Activated CD4-positive, CD25-positive, alpha-beta regulatory T cell treated with anti-CD3 and anti-CD28 coated beads, Interleukin-2, amount 50 U/mL, for 24 hours (primary cell): ENCODE results near the gene KRI1.
"Not testable (repeated sequence)": the region's sequence is repeated elsewhere in the genome, so short reads cannot be mapped to it uniquely, and the experiment has no call there.

ENCODE experiments used
- ATAC-seq, 2 donors: fragments of 150-1000 bp; cut with Tn5 transposase; one replicate each; pipeline ENCODE4 v1.10.0; 2021; ENCODE audit warnings: mild to moderate bottlenecking in 1 of 2, moderate library complexity in 1 of 2

The KRI1 gene

DNA sequence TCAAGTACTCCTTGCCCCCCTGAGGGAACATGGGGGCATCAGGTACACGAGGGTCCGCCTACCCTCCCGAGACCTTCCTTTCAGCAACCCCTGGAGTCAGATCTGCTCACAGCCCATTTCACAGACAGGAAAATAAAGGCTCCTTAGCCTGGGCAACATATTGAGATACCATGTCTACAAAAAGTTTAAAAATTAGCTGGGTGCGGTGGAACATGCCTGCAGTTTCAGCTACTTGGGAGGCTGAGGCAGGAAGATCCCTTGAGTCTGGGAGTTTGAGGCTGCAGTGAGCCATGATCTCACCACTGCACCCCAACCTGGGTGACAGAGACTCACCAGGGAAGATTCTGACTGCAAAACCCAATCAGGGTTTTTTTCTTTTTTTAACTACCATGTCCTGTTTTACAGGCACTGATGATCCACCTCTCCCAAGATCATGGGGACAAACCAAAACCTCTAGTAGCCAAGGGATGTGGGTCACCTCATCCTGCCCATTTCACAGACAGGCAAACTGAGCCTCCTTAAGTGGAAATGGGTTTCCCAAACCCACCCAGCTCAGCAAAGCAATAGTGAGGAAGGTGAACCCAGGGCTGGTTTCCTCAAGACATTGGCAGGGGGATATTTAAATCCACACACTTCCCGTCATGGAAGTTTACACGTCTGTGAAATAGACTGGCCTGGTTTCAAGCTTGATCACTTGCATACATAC lies 9.4 kb upstream of the KRI1 start:
- ATAC-seq, result no peak

DNA sequence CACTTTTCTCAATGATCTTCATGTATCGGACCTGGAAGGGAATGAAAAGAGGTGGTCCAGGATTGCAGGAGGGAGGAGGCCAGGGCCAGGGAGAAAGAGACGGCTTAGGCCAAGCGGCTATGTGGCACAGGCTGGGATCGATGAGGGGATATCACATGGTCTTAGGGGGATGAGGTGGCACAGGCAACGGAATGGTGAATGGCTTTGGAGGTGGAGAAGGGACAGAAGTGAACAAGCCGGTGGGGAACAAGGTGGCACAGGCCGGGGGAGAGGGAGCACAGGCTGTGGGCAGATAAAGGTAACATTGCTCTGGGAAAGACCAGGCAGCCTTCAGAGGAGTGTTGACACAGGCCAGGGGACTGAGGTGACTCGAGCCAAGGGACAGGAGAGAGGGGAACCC lies 8.7 kb upstream of the KRI1 start:
- ATAC-seq, result no peak

DNA sequence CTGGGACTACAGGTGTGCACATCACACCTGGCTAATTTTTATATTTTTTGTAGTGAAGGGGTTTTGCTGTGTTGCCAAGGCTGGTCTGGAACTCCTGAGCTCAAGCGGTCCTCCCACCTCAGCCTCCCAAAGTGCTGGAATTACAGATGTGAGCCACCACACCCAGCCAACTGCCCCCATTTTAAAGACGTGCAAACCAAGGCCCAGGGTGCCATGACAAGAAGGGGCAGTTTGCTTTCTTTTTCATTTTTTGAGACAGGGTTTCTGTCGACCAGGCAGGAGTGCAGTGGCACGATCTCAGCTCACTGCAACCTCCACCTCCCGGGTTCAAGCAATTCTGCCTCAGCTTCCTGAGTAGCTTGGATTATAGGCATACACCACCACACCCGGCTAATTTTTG lies 8.0 kb upstream of the KRI1 start:
- not testable (repeated sequence) for ATAC-seq

GRCh38 chr19:10568826-10569651 lies 3.2 kb upstream of the KRI1 start, which contains the start of gene CDKN2D:
TSS of gene CDKN2D (minus strand) at chr19:10568979. CDS start at chr19:10568653, 326 bp downstream.
- ATAC-seq, result peak; percentile 86 to 88

DNA sequence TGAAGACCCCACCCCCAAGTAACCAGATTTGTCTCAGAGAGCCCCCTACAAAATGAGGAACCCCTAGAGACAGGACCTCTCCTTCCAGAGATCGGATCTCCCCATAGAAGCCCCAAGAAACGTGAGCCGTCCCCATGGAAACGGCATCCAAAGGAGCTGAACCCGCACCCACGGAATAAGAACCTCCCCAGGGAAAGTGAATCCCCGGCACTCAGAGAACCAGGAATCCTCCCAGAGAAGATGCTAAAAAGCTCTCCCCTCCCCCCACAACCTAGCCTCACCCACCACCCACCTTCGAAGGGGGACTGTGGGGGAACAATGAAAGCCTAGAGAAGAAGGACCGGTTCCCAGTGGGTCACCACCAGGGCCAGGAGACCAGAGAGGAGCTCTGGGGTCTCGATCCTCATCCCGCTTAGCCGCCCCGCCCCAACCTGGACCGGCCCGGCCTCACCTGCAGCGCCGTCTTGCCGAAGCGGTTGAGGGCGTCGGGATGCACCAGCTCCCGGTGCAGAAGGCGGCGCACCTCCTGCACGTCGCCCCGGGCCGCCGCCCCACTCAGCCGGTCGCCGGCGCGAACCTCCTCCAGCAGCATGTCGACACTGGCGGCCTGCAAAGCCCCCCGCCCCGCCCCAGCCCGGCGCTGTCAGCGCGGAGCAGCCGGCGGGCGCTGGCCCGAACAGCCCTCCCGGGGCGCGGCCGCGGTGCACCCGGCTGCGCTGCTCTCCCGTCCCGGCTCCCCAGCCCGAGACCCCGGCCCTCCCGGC lies 2.4 kb upstream of the KRI1 start:
- peak; percentile 4 to 8 for ATAC-seq

GRCh38 chr19:10567656-10568055 lies 1.8 kb upstream of the KRI1 start:
- no peak for ATAC-seq

GRCh38 chr19:10566658-10567410 lies 1.0 kb upstream of the KRI1 start:
- peak in 1 of 2 donors; percentile 1 for ATAC-seq

GRCh38 chr19:10566408-10566657 lies 523 bp upstream of the KRI1 start:
- no peak for ATAC-seq

- ATAC-seq, result no peak
Observed at GRCh38 chr19:10565028-10565566, 713 bp downstream of the KRI1 start.

DNA sequence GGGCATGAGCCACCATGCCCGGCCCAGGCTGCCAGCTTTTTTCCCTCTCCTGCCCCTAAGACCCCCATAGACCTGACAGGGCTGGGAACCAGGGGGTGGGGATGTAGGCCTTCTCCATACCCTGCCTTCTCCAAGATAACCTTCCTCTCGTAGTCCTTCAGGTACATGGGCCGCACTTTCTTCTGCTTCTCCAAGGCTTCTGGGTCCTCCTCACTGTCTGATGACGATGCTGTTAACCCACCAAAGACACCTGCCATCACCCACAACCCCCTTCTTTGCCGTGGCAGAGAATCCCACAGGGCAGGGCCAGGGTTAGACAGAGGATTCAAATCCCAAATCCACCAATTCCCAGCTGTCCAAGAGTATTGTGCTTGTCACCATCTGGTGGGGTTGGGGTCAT lies 3.2 kb downstream of the KRI1 start:
- ATAC-seq, result no peak

DNA sequence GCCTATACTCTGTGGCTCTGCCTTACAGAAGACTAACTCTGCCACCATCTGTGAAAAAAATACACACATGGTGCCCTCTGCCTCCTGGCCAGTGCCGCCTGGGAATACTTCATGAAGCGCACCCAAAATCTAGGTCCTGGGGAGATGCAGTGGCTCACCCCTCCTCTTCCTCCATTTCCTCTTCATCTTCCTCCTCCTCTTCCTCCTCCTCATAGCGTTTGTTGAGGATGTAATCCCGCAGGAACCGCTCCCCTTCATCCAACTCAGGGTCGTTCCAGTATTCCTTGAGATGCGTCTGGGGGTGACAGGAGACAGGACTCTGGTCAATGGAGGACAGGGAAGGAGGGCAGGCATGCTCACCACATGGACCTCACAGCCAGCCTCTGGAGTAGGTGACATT lies 5.7 kb downstream of the KRI1 start:
- ATAC-seq, result no peak

DNA sequence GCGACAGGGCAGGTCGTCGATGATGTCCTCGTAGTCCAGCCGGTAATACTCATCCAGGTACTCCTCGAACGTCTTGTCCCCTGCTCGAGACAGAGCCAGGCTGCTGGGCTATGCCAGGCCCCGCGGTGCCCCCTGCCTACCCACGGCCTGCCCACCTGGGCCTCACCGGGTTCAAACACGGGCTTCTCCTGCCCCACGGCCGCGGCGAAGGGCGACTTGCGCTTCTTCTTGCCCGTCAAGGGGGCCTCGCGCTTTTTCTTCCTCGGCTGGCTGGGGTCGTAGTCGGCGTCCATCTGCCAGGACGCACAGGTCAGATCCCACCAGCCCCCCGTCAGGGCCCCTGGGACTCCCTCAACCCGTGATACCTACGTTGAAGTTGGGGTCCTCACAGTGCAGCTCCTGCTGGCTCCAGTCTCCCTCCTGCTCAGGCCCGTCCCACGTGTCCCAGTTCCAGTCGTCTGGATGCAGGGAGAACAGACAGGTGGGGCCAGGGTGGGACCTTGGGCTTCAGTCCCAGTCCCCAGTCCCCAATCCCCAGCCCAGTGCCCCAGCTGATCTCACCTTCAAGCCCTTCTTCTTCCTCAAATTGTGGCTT lies 8.1 kb downstream of the KRI1 start:
- no peak for ATAC-seq

DNA sequence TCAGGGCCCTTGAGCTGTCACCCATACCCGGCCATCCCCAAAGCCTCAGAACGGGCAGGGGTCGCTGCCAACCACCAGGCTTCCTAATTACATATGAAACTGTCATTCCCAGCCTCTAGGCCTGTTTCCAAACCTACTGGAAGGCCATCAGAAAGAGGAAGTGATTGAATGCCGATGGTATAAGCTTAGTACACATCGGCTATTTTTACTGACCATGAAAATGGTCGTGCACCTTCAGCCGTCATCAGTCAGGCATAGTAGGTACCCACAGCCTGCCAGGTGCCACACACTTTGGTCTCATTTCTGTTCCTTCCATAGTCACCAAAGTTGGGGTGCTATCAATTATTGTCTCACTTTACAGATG lies 10.2 kb downstream of the KRI1 start:
- ATAC-seq, result no peak

- ATAC-seq, result no peak
Observed at GRCh38 chr19:10554760-10555609, 10.8 kb downstream of the KRI1 start.

GRCh38 chr19:10553943-10554381 lies 11.8 kb downstream of the KRI1 start:
- ATAC-seq, result peak; percentile 51 to 60

DNA sequence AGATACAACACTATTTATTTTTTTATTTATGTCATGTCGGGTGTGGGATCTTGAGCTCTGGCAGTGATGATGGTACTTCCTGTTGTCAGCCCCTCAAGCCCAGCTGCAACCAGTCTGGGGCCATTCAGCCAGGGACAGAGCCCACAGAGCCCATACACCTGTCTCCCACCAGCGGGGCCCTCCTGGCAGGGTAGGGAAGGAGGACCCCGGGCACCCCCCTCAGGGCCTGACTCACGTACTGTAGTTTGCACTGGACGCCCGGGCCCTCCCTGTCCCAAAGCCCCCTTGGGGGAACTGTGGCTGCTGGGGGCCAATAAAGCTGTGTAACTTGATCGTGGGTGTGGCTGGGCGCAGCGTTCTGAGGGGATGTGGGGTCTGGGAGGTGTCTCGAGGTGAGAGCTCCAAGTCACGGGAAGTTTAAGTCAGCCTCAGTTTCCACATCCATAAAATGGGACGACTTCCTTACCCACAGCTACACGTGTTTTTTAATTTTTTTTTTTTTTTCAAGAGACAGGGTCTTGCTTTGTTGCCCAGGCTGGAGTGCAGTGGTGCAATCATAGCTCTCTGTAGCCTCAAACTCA lies 12.6 kb downstream of the KRI1 start:
- no peak for ATAC-seq

- peak; percentile 53 to 60 for ATAC-seq
Observed at GRCh38 chr19:10552510-10553053, 13.2 kb downstream of the KRI1 start.

DNA sequence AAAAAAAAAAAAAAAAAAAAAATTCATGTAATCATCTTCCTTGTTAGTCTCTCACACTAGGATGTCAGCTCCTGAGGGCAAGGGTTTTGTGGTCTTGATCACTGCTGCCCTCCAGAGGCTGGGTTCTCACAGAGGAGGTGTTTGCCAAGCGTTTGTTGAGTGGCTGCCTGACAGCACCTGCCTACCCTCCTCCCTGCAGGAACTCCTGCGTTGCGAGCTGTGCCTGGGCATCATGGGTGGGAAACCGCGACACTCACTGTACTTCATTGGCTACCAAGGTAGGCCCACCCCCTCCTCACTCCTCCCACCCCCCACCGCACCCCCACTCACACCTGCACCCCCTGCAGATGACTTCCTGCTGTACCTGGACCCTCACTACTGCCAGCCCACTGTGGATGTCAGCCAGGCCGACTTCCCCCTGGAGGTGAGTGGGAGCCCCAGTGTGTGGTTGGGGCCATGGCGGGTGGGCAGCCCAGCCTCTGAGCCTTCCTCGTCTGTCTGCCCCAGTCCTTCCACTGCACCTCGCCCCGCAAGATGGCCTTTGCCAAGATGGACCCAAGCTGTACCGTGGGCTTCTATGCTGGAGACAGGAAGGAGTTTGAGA lies 14.0 kb downstream of the KRI1 start:
- peak in 1 of 2 donors; percentile 36 for ATAC-seq

GRCh38 chr19:10551006-10551405 lies 14.8 kb downstream of the KRI1 start:
- ATAC-seq, result not testable (repeated sequence)

- no peak for ATAC-seq
Observed at GRCh38 chr19:10550336-10550735, 15.5 kb downstream of the KRI1 start.
